IPS DF 4.7 (cell line): ENCODE results near the gene NUDT16.
A peak's percentile ranks its signal among the peaks of the same experiment; 100 is the strongest.
"Not testable (repeated sequence)": the region's sequence is repeated elsewhere in the genome, so short reads cannot be mapped to it uniquely, and the experiment has no call there.

Experiments
- DNase-seq: peaks from one replicate; pipeline ENCODE4 v3.0.0-alpha.2; 2013; ENCODE audit warnings: low spot score; ENCODE audit errors: extremely low read depth

Gene NUDT16

DNA sequence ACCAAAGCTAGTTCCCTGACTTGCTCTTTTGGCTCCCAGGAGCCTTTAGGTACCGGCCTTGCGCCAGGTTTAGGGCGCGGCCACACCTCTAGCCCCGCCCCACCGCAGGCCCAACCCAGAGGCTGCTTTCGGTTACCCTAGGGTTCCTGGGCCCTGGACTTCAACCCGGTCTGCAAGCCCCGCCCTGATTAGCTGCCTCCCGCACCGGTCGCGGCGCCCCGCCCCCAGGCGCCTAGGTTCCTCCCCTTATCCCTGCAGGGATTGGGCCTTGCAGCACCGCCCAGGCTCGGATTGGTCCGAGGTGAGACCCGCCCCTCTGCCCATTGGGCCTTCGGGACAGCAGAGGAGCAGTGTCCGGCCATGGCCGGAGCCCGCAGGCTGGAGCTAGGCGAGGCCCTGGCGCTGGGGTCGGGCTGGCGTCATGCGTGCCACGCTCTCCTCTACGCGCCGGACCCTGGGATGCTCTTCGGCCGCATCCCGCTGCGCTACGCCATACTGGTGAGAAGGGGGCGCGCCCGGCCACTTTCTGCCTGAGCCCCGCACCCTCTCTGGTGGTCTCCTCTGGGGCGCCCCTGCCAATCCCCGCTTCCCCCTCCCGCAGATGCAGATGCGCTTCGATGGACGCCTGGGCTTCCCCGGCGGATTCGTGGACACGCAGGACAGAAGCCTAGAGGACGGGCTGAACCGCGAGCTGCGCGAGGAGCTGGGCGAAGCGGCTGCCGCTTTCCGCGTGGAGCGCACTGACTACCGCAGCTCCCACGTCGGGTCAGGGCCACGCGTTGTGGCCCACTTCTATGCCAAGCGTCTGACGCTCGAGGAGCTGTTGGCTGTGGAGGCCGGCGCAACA lies at the start of gene NUDT16:
TSS of gene NUDT16 (plus strand) at position 330 of the 847 bp plus-strand sequence. CDS start at position 361, 31 bp downstream.
- DNase-seq, result peak; percentile 79

DNA sequence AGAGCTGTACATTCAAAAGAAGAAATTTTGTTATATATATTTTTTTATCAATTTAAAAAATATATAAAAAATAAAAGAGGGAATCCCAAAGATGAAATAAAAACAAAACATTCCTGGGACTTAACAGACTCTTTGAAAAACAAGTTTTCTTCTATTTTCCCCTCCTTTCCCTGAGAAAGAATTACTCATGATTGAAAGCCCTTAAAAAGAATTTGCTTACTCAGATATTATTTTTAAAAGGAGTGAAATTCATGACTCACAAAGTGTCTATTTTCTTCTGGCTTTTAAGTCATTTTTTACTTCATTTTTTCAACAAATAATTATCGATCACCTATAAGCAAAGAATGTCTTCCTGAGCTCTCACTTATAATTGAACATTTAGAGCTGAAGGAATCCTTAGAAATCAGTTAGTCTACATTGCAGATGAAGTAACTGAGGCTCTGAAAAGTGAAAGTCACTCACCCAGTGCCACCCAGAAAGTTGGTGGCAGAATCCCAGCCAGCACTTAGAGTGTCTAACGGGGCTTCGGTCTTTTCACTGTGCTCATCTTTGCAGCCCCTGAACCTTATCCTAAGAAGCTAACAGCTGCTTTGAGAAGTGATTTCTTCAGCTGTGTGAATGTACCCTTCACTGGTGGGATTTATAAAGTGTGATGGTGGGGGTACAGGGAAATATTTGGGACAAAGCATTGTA lies 42.5 kb upstream of the NUDT16 start:
- no peak for DNase-seq

DNA sequence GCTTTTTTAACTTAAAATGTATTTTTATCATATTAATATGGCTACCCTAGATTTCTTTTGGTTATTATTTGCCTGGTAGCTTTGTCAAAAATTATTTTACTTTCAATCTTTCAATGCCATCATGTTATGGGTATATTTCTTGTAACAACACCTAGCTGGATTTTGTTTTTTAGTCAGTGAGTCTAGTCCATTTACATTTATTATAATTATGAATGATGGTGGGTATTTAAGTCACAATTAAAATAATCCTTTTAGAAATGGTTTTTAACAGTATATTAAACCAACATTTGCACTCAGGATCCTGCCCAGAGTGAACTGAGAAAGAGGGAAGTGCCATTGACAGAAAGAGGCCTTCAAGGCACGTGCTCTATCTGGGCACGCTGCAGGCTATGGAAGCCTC lies 39.8 kb upstream of the NUDT16 start:
- DNase-seq, result no peak

DNA sequence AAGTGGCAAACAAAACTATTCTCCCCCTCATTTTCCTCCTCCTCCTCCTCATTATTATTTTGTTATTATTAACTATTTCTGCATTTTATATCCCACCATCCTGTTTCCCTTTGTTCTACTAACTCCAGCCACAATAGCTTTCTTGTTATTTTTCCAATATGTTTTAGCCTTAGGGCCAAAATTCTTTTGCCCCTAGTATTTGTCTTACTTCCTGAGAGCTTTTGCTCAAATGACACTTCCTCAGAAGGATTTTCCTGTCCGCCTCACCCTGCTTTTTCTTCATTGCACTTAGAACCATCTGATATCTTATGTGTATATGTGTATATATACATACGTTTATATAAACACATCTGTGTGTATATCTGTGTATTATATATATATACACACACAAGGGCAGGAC lies 32.7 kb upstream of the NUDT16 start:
- no peak for DNase-seq

DNA sequence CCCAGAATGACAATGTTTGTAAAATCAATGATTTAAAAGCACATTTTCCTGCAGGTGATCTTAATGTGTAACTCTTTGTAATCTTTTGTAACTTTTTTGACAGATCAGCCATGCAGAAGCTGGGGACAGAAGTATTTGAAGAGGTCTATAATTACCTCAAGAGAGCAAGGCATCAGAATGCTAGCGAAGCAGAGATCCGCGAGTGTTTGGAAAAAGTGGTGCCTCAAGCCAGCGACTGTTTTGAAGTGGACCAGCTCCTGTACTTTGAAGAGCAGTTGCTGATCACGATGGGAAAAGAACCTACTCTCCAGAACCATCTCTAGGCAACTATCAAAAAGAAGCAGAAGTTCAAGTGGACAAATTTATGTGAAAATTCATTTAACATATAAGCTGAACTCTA lies 32.1 kb upstream of the NUDT16 start:
- DNase-seq, result no peak

DNA sequence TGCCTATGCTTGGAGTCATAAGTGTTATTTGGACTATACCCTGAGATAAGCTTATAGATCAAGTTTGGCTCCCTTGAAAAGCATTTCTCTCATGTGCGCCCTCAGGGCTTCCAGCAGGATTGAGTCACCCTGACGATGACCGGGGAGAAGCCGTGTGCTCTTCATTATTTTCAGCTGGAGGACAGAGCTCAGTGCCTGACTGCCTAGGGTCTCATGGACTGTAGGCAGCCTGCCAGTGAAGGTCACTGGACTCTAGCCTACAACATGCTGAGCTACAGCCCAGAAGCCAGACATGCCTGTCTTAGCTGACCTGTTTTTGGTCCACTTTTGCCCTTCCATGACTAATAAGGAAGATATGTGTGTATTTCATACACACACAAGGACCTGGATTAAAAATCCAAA lies 31.6 kb upstream of the NUDT16 start:
- DNase-seq, result no peak

DNA sequence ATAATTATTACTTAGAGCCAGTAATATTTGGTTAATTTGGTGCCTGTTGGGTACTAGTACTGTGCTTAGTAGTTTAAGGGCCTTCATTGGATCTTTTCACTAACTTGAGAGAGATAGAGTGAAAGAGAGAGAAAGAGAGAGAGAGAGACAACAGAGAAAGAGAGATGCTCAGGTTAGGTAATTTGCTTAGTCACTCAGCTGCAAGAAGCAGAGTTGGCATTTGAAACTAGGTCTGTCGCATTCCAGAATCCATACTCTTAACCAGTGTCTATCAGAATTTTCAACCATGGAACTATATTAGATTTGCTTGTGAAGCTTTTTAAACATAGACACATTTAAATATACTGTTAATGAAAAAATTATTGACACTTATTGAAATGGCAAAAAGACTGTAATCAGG lies 31.1 kb upstream of the NUDT16 start:
- no peak for DNase-seq

DNA sequence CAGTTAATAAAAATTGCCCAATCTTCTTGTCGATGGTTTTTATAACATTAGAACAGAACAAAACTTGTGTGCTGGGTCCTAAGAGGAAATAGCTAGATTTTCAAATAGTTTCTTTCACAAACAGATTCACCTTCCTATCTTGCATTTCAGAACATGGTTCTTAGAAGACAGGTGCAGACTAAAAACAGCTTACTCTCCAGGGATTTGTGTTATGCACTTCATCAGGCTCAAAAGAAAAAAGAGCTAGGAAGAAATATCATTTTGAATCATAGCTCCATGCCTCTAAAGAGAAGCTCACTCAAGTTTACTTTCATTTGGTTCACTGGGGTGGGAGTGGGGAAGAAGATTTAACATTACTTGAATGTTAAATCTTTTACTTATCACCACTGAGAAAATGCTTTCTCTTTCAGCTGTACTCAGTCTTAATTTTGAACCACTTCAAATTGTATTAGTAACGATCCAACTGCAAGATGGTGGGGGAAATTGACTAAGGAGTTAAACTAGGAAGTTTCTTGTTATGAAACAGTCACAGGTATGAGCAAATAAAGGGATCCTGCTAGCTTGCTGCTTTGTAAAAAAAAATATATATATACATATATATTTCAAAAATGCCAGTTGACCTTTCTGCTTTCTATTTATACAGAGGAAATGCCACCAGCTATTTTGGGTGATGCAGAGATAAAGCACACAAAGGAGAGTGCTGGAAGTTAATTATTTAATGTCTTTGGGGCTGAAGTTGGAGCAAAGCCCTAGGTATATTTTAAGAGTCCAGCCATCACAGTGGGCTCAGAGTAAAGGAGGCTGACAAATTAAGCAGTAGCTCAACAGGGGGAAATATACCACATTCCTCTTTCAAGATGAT lies 28.3 kb upstream of the NUDT16 start:
- no peak for DNase-seq

DNA sequence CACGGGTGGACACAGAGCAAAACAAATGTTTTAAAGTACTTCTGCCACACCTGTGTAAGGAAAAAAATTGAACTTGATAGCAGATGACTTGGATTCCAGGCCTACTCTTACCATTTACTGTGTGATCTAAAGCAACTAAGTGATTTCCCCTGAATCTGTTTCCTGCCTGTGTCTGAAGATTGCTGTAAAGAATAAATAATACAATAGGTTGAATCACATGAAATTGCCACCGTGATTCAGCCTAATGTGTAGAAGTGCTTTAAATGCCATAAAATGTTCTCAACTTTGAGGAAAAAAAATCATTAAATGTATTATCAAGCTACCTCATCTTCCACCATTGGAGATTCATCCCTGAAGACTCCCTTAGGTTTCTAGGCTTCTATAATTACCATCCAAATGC lies 27.6 kb upstream of the NUDT16 start:
- no peak for DNase-seq

DNA sequence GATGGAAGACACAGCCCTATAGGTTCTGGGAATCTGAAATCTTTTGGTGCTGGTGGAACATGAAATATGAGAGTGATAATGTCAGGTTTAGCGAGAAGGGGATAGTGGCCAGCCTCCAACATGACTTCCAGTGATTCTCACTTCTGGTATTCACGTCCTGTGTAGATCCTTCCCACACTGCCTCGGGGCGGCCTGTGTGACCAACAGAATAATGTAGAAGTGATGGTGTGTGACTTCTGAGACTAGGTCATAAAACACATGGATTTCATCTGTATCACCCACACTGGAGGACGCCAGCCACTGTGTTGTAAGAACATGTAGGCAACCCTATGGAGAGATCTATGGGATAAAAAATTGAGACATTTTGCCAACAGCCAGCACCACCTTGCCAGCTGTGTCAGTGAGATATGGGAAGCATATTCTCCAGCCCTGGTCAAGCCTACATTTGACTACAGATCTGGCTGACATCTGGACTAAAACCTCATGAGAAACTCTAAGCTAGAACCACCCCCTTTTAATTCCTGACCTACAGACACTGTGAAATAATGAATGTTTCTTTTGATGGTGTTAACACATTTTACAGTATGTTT lies 25.5 kb upstream of the NUDT16 start:
- DNase-seq, result no peak

DNA sequence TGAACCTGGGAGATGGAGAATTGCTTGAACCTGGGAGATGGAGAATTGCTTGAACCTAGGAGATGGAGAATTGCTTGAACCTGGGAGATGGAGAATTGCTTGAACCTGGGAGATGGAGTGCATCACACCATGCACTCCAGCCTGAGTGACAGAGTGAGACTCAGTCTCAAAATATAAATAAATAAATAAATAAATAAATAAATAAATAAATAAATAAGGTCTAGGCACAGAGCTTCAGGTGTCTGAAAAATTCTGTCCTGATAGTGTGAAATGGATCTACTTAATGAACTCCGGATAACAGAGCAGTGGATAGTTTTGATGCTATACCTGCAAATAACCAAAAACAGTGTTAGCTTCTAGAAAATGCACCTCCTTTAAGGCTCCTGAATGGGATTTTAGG lies 24.3 kb upstream of the NUDT16 start:
- DNase-seq, result no peak

DNA sequence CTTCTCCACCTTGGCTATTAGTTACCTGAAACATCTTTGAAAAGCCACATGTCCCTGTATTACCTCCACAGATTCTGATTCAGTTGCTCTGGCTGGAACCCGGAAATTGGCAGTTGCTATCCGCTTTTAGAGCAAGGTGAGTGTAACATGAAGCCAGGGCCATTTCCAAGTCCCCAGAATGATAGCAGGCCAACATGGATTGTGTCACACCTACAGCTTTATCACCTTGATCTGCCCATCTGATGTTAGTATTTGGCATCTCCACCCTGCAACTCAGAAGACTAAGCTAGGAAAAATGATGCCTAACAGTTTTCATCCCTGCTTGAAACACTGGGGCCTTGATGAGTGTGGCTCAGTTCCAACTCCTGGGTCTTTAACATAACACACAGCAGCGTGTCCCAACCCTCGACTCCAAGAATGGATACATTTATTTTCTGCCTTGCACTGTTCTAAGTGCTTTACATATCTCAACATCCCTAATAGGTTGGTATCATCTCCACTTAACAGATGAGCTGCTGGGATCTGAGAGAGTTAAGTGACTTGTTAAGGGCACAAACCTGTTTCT lies 21.3 kb upstream of the NUDT16 start:
- DNase-seq, result no peak

DNA sequence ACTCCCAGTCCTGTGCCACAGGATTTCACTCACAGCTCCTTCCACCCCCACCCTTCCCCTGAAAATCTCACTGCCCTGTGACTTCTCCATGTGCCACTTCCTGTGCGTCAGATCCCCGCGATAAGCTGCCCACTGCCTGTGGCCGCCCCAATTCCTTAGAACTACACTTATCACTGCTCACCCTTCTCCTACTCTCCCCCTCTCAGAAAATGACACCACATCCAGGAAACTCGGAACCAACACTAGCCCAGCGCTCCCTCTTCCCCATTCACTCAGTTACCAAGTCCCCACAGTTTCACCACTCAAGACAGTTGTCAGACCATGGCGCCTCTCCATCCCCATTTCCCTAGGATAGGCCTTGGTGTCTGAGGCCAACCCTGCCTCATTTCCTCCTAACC lies 20.5 kb upstream of the NUDT16 start:
- not testable (repeated sequence) for DNase-seq

DNA sequence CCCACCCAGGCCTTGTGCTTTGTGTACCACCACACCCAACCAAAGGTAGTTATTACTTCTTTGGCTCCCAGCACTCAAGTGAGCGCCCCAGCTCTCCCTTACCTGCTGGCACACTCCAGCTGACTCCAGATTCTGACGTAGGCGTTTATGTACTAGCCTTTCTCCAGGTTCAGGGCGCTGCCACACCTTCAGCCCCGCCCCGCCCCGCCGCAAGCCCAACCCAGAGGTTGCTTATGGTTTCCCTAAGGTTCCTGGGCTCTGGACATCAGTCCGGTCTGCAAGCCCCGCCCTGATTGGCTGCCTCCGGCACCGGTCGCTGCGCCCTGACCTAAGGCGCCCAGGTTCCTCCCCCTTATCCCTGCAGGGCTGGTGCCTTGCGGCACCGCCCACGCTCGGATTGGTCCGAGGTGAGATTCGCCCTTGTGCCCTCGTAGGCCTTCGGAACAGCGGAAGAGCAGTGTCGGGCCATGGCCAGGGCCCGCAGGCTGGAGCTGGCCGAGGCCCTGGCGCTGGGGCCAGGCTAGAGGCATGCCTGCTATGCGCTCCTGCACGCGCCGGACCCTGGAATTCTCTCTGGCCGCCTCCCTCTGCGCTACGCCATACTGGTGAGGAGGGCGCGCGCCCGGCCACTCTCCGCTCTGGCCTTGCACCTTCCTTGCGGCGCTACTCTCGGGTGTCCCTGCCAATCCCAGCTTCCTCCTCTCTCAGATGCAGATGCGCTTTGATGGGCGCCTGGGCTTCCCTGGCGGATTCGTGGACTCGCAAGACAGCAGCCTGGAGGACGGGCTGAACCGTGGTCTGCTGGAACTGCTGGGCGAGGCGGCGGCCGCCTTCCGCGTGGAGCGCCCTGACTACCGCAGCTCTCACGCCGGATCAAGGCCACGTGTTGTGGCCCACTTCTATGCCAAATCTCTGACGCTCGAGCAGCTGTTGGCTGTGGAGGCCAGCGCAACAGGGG lies 19.8 kb upstream of the NUDT16 start:
- DNase-seq, result peak; percentile 93

DNA sequence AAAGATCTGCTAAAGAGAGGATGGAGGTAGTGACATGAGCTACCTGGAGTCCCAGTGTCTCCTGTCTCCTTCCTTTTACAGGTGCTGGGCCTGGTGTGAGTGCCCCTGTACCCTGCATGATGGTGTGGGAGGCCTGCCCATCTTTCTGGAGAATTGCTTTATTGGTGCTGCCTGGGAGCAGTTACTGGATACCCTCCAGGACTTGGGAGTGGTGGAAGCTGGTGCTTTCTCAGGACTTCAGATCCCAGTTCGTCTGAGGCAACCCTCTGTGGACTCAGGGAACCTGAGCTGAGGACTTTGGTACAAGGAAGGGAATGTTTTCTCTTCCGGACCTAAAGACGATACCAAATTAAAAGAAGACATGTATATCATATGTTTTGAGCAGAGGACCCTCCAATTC lies 18.3 kb upstream of the NUDT16 start:
- no peak for DNase-seq

DNA sequence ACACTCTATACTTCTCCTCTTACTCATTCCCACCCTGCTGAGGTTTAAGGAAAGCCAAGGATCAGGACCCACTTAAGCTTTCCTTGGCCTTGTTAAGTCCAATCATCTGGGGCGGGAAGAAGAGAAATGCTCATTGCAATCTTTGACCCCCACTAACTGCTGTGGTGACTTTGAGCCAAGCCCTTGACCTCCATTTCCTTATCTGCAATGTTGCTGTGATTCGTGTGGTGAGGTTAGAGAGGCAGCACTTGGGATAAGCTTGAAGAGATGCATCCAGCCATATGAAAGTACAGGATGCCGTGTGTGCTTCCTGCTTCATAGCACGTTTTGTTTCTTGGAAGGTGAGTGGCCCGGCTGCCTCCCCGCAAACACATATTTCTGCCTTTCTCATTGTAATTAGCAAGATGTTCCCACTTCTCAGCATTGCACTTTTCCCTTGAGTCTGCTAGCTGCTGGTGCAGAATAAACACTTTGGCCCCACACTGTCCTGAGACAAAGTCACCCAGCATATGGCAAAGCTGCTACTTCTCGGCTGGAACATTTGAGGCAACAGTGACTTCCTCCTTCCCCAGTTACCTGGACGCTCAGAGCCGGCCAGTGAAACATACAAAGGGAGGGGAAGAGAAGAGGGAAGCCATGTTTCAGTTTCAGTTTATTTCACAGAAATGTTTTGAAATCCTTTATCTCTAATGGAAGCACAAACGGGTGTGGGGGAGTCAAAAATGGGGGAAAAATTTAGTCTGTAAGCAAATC lies 10.5 kb upstream of the NUDT16 start:
- DNase-seq, result no peak

DNA sequence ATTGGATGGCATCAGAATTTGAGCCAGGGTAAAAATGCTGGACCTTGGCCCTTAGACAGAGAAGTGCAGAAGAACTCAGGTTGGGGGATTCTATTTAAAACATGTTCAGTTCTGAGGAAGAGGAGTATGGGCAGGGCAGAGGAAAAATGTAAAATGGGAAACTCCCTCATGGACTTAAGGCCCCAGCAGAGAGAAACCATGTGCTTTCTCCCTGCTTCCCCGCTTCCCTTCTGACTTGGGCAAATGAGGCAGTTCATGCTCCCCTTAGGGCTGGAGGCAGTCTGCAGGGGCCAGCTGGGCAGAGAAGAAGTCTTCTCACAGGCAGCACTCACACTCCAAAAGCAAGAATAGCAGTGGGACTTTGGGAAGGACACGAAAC lies 9.9 kb upstream of the NUDT16 start:
- no peak for DNase-seq

DNA sequence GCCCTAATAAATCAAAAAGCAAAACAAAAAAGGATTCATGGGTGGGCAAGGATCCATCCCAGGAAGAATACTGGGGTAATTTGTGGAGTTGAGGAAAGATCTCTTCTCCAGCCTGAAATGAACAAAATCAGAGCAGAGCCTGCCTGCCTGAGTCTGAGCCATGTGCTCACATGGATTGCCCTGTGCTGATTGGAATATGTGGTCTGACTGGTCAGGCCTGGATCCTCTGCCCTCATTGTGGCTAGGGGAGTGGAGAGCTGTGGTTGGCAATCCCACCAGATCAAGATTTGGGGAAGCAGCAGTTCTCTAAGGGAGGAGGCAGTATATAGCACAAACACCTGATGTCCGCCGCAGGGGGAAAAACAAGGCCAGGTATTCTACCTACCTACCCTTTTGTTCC lies 6.8 kb upstream of the NUDT16 start:
- no peak for DNase-seq

DNA sequence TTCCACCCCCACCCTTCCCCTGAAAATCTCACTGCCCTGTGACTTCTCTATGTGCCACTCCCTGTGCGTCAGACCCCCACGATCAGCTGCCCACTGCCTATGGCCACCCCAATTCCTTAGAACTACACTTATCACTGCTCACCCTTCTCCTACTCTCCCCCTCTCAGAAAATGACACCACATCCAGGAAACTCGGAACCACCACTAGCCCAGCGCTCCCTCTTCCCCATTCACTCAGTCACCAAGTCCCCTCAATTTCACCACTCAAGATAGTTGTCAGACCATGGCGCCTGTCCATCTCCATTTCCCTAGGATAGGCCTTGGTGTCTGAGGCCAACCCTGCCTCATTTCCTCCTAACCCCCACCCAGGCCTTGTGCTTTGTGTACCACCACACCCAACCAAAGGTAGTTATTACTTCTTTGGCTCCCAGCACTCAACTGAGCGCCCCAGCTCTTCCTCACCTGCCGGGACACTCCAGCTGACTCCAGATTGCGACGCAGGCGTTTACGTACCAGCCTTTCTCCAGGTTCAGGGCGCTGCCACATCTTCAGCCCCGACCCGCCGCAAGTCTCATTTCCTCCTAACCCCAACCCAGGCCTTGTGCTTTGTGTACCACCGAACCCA lies 641 bp upstream of the NUDT16 start:
- DNase-seq, result not testable (repeated sequence)
